Thoracic aorta (tissue), 2 donors: Measurements from ENCODE around the gene CCDC85A. TPM values are rescaled to one million over a fixed set of nuclear protein-coding genes. Genes with fewer than 3 reads are reported as not detected.
A peak's percentile ranks its signal among the peaks of the same experiment; 100 is the strongest.
"Not testable (repeated sequence)": the region's sequence is repeated elsewhere in the genome, so short reads cannot be mapped to it uniquely, and the experiment has no call there.

Experiments used
- ATAC-seq: fragments of 150-250 bp; one replicate; pipeline ENCODE4 v1.8.0; 2017; ENCODE audit warnings: low read depth; ENCODE audit not compliant: insufficient number of reproducible peaks, low FRiP score
- DNase-seq: peaks from one replicate; pipeline ENCODE4 v3.0.0-alpha.2; 2020; ENCODE audit warnings: low spot score
- H3K27ac ChIP-seq, 2 donors: fragments of 200-600 bp; sonication (generic); 1 replicate in 1 of 2; 2 replicates in 1 of 2; pipeline ENCODE4 v1.5.1; 2016; ENCODE audit warnings: mild to moderate bottlenecking in 2 of 2, moderate library complexity in 2 of 2
- H3K27me3 ChIP-seq: fragments of 200-600 bp; sonication (generic); replicated peaks from 2 replicates; pipeline ENCODE4 v1.6.0; 2016; ENCODE audit warnings: mild to moderate bottlenecking; ENCODE audit not compliant: insufficient read depth
- H3K36me3 ChIP-seq: fragments of 200-600 bp; sonication (generic); one replicate; pipeline ENCODE4 v1.5.1; 2016
- H3K4me1 ChIP-seq, 2 donors: fragments of 200-600 bp; sonication (generic); 1 replicate in 1 of 2; 2 replicates in 1 of 2; pipeline versions ENCODE4 v1.5.1 to v1.6.0; 2016; ENCODE audit warnings: low read depth in 2 of 2, mild to moderate bottlenecking in 1 of 2; ENCODE audit not compliant: control insufficient read depth in 1 of 2
- H3K4me3 ChIP-seq: fragments of 200-600 bp; sonication (generic); 2 replicates; pipeline ENCODE4 v1.5.1; 2016; ENCODE audit warnings: mild to moderate bottlenecking
- H3K9me3 ChIP-seq: fragments of 200-600 bp; sonication (generic); 2 replicates; pipeline ENCODE4 v1.5.1; 2016
- CTCF ChIP-seq: fragments of 200-600 bp; sonication (generic); IDR thresholded peaks from one replicate; pipeline ENCODE4 v1.5.1; 2019; ENCODE audit warnings: antibody characterized with exemption
- total RNA-seq, 2 donors: library from RNA; depleted of rRNA; stranded (reverse); fragments of >200 nt; gene quantifications; one replicate each; pipeline versions ENCODE4 v1.1.0 to v1.2.3, GENCODE V29; 2016

The CCDC85A gene
- total RNA-seq, result 1 to 10 TPM; 3.7 to 4.2 TPM

GRCh38 chr2:56183643-56184499 is at the start of gene CCDC85A:
CCDC85A (plus strand) TSS chr2:56183990; CDS start chr2:56184625, 635 bp downstream.
- H3K9me3 ChIP-seq, result no peaks in the 10 kb centered on the region
- peak within 1 kb of the TSS; percentile 96 for H3K4me3 ChIP-seq
- H3K4me1 ChIP-seq, result peaks cover 8 to 15% of the 10 kb centered on the region in 2 donors
- DNase-seq (peak; percentile 51), ATAC-seq (peak; percentile 82)
- peak; percentile 89 for TF ChIP-seq CTCF
- H3K36me3 ChIP-seq, result no peaks in the 10 kb centered on the region
- H3K27ac ChIP-seq, result no peak within 1 kb of the TSS
- H3K27me3 ChIP-seq, result no peaks in the 10 kb centered on the region

- Histone ChIP-seq H3K4me3 (no peak overlapping the region), H3K27ac (no peak overlapping the region), H3K9me3 (no peaks in the 10 kb centered on the region), H3K27me3 (no peaks in the 10 kb centered on the region), H3K4me1 (no peaks in the 10 kb centered on the region), H3K36me3 (no peaks in the 10 kb centered on the region)
- ATAC-seq, result no peak
- no peak for TF ChIP-seq CTCF
- DNase-seq, result no peak
Observed at GRCh38 chr2:56134861-56135260, 48.9 kb upstream of the CCDC85A start.

GRCh38 chr2:56142497-56143061 is 41.2 kb upstream of the CCDC85A start:
- H3K4me1 ChIP-seq, H3K4me3 ChIP-seq, DNase-seq, H3K36me3 ChIP-seq, H3K9me3 ChIP-seq, H3K27me3 ChIP-seq, ATAC-seq, H3K27ac ChIP-seq: not testable (repeated sequence)

GRCh38 chr2:56147907-56148306 is 35.9 kb upstream of the CCDC85A start:
- Histone ChIP-seq H3K36me3 (no peaks in the 10 kb centered on the region), H3K27me3 (no peaks in the 10 kb centered on the region), H3K4me1 (no peaks in the 10 kb centered on the region), H3K9me3 (no peaks in the 10 kb centered on the region), H3K4me3 (no peak overlapping the region), H3K27ac (no peak overlapping the region)
- ATAC-seq (no peak), DNase-seq (no peak)
- TF ChIP-seq CTCF, result no peak

GRCh38 chr2:56148825-56149224 is 35.0 kb upstream of the CCDC85A start:
- TF ChIP-seq CTCF, result no peak
- H3K4me1 ChIP-seq, result no peaks in the 10 kb centered on the region
- no peak overlapping the region for H3K27ac ChIP-seq
- DNase-seq, result no peak
- no peaks in the 10 kb centered on the region for H3K9me3 ChIP-seq
- ATAC-seq, result no peak
- H3K36me3 ChIP-seq, result no peaks in the 10 kb centered on the region
- H3K27me3 ChIP-seq, result no peaks in the 10 kb centered on the region
- H3K4me3 ChIP-seq, result no peak overlapping the region
